ENCODE results near the gene CASZ1.

DNA sequence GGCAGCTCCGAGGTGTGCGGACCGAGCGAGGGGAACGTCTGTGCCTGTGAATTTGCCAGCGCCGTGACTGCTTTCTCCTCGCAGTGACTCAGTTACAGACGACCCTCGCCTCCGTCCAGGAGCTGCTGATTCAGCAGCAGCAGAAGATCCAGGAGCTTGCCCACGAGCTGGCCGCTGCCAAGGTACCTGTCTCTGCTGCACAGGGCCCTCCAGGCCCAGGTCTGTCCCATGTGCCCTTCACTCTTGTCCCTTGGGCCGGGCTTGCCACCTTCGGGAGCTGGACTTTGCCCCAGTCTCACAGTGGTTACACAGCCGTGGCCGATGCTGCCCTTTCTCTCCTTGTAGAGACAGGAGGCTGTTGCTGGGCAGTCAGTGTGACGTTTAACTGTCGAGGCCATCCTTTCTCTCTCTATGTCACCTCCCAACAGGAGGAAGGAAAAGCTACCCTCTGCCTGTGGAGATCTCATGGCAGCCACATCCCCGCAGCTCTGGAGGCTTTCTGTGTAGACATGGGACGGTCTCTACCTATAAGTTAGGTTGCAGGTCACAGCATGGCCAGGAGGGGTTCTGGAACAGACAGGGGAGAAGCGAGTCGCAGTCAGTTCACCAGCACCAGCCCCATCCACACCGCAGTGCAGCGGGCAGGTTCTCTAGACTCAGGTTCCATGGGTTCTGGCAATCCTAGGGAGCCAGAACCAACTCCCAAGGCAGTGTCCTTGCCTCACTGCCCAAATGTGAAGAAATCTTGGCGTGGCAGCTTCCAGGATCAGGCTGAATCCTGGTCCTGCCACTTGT, 172.0 kb downstream of the CASZ1 start:
- TF ChIP-seq POLR2A (IDR thresholded peaks at IDR 0.05), result no peak
- TF ChIP-seq, protein P1, sequence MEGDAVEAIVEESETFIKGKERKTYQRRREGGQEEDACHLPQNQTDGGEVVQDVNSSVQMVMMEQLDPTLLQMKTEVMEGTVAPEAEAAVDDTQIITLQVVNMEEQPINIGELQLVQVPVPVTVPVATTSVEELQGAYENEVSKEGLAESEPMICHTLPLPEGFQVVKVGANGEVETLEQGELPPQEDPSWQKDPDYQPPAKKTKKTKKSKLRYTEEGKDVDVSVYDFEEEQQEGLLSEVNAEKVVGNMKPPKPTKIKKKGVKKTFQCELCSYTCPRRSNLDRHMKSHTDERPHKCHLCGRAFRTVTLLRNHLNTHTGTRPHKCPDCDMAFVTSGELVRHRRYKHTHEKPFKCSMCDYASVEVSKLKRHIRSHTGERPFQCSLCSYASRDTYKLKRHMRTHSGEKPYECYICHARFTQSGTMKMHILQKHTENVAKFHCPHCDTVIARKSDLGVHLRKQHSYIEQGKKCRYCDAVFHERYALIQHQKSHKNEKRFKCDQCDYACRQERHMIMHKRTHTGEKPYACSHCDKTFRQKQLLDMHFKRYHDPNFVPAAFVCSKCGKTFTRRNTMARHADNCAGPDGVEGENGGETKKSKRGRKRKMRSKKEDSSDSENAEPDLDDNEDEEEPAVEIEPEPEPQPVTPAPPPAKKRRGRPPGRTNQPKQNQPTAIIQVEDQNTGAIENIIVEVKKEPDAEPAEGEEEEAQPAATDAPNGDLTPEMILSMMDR (IDR thresholded peaks at IDR 0.05), result no peak

Measured in adrenal gland (tissue), 5 donors.